Measurements from ENCODE around the gene MAP7D1.
"Not testable (repeated sequence)": the region's sequence is repeated elsewhere in the genome, so short reads cannot be mapped to it uniquely, and the experiment has no call there.

The MAP7D1 gene

DNA sequence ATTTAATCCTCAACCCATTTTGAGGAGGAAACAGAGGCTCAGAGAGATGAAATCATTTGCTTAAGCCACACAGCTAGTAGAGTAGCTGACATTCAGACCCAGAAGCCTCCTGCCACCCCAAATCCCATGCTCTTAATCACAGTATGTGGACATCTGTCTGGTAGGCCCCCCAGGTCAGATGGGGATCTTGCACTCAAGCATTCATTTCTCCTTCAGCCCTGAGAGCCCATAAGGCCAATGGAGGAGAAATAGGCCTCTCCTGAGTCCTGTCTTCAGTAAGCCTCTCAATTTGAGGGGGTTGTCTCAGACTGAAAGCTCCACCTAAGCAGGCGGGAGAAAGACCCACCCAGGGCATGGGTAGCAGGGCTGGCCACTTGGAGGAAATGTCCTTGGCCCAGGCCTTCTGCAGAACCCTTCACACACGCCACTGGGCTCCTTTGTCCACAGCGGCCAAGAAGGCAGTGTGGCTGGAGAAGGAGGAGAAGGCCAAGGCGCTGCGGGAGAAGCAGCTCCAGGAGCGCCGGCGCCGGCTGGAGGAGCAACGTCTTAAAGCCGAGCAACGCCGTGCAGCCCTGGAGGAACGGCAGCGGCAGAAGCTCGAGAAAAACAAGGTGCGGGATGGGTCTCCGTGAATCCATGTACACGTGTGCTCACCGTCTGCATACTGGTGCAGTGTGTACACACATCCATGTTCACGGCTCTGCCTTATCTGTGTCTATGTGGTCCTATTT, 16.2 kb downstream of the MAP7D1 start:
- DNase-seq: no peak

DNA sequence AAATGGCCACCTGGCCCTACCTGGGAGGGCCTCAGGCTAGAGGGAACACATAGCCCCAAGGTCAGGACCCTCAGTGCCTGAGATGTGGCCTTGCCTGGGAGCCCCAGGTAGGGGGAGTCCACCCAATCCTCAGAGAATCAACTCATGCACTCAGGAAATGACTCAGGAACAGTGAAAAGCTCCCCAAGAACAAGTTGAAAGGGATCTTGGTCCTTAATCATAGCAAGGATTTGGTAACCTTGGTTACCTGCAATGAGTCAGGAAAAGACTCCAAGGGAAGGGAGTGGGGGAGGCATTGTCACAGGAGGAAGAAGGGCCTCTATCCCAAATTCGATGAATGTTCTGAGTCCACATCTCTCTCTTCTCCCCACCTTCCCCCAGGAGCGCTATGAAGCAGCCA, 17.0 kb downstream of the MAP7D1 start:
- DNase-seq: no peak

DNA sequence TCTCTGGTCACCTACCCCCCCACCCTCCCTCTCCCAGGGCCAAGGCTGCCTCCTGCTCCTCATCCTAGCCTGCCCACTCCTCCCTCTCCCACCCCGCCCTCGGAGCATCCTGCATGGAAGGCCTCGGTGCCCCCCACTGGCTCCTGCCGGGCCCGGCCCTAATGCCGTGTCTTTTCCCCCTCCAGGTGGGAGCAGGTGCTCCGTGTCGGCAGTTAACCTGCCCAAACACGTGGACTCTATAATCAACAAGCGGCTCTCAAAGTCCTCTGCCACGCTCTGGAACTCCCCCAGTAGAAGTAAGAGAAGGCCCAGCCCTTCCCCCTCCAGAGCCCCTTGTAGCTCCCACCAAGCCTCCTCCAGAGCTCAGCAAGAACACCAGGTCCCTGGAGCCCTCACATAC, 18.8 kb downstream of the MAP7D1 start:
- peak; percentile 65 for DNase-seq

DNA sequence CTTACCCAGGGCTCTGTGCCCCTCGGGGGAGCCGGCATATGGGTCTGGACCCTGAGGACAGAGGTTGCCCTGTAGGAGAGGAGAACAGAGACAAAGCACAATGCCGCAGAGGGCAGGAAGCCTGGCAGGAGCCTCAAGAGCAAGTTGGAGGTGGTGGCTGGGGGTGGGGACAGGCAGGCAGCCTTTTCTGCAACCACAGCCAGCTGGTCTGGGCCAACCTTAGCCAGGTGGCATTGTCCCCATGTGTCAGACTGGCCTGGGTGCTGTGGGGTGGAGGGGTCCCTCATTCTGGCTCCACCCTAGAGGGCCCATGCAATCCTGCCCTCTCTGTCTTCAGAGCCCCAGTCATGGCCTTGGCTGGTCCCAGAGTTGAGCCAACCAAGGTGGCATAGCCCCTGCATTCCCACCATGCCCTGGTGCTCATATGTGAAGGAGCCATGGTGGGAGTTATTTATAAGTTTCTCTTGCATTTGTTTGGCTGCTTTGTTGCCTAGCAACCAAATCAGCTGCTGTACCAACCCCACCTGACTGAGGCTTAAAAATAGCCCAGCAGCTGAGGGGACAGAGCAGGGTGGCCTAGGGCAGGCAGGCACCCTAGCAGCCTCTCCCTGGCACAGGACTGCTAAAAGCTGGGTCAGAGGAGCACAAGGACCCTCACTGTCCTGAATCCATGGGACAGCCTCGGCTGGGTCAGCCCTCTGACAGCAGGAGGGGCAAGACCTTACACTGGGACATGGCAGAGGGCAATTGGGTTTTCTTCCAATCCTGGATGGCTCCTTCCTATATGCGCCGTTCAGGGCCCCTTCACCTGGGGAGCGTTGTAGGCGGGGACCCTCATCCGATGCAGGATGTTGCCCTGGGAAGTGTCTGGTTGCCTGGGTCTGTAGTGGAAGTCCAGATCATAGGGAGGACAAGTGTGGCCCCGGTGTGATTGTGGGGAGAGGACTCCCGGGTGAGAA, 19.5 kb downstream of the MAP7D1 start:
- peak; percentile 41 for DNase-seq

DNA sequence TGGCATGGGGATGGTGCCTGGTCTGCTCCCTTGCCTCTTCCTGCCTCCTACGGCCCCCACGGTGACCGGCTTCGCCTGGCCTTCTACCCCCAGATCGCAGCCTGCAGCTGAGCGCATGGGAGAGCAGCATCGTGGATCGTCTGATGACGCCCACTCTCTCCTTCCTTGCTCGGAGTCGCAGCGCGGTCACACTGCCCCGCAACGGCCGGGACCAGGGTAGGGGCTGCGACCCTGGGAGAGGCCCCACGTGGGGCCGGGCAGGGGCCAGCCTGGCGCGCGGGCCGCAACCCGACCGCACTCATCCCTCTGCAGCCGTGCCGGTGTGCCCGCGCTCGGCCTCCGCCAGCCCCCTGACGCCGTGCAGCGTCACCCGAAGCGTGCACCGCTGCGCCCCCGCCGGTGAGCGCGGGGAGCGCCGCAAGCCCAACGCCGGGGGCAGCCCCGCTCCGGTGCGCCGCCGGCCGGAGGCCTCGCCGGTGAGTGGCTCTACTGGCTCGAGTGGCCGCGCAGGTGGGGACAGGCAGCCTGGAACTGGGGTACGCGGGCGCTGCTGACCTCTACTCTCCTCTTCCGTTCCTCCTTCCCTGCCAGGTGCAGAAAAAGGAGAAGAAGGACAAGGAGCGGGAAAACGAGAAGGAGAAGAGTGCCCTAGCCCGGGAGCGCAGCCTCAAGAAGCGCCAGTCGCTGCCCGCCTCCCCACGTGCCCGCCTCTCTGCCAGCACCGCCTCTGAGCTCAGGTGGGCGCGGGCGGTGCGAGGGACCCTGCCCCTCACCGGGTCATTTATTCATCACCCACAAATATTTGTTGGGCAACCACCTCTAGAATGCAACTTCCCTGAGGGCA, 20.4 kb downstream of the MAP7D1 start:
- DNase-seq: no peak

DNA sequence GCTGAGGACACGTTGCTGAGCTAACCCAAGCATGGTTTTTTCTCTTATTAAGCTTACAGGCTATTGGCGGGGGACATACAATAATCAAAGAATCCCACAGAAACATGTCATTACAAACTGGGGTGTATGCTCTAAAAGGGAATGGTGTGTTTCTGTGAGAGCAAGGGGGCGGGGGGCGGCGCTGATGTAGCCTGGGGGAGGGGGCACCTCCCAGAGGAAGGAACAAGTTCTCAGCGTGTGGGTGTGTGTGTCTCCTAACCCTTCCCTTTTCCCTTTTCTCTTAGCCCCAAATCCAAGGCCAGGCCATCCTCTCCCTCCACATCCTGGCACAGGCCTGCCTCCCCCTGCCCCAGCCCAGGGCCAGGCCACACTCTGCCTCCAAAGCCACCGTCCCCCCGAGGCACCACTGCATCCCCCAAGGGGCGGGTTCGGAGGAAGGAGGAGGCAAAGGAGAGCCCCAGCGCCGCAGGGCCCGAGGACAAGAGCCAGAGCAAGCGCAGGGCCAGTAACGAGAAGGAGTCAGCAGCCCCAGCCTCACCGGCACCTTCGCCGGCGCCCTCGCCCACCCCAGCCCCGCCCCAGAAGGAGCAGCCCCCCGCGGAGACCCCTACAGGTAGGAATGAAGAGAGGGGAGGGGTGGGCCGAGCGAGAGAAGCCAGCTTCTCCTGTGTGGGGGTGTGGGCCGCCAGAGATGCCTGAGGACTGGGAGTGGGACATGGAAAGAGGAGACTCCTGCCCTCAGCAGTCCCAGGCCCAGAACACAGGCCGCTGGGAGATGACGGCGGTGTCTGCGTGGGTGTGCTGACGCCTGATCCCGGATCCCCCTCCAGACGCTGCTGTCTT, 21.9 kb downstream of the MAP7D1 start:
- no peak for DNase-seq

DNA sequence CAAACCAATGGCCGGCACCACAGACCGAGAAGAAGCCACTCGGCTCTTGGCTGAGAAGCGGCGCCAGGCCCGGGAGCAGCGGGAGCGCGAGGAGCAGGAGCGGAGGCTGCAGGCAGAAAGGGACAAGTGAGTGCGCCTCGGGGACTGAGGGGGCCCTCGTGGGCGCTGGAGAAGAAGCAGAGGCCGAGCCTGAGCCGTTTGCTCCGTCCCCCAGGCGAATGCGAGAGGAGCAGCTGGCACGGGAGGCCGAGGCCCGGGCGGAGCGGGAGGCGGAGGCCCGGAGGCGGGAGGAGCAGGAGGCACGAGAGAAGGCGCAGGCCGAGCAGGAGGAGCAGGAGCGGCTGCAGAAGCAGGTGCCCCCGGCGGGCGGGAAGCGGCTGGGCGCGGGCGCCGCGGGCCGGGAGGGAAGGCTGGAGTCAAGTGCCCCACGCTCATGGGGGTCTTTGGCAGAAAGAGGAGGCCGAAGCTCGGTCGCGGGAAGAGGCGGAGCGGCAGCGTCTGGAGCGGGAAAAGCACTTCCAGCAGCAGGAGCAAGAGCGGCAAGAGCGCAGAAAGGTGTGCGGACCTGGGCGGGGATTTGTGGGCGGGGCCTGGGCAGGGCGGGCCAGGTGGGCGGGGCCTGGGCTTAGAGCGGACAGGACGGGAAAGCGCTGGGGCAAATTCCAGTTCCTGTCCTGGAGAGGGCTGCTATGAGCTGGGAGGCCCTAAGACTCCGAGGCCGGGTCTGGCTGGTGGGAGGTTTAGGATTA, 22.7 kb downstream of the MAP7D1 start:
- no peak for DNase-seq

DNA sequence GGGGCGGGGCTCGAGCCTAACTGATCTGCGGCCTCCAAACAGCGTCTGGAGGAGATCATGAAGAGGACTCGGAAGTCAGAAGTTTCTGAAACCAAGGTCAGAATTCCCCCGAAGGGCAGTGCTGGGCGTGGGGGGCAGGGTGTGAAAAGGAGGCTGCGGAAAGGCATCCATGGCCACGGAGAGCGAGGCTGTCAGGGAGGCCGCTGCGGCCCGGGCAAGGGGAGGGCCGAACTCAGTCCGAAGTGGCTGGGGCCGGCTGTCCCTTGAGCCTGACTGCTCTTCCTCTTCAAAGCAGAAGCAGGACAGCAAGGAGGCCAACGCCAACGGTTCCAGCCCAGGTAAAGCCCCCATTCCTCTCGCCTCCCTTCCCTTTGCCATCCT, 23.2 kb downstream of the MAP7D1 start:
- no peak for DNase-seq

DNA sequence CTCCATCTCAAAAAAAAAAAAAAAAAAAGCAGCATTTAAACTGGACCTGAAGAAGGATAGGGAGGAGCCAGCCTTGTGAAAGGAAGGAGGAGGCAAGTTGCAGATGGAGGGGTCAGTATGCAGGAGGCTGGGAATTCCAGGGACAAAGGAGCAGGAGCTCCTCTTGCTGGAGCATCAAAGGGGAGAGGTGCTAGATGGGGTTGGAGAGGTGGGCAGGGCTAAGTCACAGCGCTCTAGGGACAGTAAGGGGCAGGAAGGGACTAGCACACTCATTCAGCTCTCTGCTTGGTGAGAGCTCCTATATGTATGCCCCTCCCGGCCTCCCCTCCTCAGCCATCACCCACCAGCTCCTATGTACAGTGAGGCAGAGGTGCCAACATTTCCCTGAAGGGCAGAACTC, 26.8 kb downstream of the MAP7D1 start:
- peak; percentile 60 for DNase-seq

DNA sequence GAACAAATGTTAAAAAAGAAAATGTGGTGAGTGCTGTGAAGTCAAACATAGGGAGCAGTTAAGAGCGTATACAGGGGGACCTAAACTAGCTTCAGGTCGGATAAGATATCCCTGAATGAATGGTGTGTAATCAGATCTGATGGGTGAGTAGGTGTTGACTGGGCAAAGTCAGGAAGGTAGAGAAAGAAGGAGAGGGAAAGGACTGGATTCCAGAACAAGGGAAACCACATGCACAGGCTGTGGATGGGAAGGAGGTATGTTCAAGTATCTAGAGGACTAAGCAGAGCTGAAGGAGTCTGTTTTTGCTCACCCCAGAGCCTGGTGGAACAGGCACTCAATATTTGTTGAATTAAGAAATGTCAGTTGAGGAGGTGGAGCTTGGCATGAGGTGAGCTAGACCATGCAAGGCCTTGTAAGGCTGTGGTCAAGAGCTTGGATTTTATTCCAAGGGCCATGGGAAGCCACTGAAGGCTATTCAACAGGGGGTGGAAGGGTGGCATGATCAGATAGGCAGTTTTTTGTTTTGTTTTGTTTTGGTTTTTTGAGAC, 27.4 kb downstream of the MAP7D1 start:
- DNase-seq: no peak

DNA sequence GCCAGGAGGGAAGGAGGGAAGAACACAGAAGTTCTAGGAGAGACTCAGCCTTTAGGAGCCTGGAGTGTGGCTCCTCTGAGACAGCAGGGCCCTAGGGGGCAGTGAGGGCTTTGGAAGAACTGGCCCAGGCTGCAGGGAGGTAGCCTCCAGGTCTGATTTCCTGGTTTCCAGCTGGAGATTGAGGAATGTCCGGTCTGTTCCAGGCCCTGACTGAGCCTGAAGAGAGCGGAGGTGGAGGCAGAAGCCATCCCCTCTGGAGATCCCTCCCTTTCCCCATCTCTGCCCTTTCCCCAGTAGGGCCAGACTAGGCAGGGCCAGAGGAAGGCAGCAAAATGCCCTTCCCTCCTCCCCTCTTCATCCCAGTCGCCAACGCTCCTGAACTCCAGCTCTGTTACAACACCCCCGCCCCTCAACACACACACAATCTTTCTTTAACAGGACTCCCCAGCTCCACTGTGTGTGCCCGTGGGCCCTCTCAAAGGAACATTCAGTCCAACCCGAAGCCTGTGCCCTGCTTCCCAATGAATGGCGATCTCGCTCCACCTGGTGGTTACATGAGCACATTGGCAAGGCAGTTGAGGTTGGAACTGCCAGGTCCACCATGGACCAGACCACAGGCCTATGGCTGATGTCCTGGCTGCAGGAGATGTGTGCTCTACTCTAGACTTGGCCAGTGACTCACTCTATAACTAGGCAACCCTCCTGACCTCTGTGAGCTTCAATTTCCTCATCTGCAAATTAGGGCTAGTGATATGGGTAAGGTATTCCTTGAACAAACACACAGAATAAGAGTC, 32.0 kb downstream of the MAP7D1 start:
- peak; percentile 86 for DNase-seq

DNA sequence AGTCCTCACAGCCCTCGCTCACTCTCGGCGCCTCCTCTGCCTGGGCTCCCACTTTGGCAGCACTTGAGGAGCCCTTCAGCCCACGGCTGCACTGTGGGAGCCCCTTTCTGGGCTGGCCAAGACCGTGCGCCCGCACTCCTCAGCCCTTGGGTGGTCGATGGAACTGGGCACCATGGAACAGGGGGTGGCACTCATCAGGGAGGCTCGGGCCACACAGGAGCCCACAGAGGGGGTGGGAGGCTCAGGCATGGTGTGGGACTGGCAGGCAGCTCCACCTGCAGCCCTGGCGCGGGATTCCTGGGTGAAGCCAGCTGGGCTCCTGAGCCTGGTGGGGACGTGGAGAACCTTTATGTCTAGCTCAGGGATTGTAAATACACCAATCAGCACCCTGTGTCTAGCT, 40.8 kb downstream of the MAP7D1 start:
- DNase-seq: not testable (repeated sequence)

DNA sequence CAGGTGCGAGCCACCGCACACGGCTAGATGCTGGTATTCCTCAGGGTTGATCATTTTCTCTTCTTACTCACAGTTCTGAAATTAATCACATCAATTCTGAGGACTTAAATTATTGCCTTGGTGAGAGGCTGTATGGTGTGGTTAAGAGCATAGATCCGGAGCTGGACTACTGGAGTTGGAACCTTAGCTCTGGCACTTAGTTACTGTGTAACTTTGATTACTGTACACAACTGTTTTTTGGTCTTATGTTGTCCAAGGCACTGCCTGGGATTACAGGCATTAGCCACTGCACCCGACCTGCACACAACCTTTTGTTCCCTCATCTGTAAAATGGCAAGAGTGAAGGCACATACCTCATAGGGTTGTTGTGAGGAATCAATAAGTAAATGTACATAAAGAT, 42.7 kb downstream of the MAP7D1 start:
- DNase-seq: no peak

DNA sequence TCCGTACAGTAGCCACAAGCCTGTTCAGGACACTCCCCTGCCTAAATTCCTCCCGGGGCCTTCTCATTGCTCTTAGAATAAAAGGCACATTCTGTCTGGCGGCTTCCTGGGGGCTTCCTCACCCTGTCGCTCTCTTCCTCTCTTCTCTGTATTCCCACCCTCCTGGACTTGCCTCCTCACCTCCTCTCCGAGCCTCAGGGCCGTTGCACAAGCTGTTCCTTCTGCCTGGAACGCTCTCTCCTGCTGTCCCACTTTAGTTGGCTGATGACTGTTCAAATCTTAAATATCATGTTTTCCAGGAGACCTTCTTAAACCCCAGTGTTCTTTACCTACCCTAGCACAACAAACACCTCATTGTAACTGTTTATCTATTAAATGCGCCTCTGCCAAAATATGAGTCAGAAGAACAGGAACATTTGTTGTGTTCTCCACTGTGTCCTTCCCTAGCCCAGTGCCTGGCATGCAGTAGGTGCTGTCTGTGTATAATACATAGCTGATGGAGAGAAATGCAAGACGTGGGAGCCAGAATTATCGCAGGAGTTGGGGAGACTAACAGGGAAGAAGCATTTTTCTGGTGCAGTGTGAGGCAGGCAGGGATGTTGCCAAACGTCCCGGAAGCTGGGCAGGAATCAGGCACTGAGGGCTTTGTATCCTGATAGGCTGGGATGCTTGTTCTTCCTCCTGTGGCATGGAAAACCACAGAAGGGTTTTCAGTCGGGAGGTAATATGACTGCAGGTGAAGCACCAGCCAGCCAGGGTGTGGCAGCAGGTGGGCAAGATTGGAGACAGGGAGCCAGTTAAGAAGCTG, 44.2 kb downstream of the MAP7D1 start:
- no peak for DNase-seq

DNA sequence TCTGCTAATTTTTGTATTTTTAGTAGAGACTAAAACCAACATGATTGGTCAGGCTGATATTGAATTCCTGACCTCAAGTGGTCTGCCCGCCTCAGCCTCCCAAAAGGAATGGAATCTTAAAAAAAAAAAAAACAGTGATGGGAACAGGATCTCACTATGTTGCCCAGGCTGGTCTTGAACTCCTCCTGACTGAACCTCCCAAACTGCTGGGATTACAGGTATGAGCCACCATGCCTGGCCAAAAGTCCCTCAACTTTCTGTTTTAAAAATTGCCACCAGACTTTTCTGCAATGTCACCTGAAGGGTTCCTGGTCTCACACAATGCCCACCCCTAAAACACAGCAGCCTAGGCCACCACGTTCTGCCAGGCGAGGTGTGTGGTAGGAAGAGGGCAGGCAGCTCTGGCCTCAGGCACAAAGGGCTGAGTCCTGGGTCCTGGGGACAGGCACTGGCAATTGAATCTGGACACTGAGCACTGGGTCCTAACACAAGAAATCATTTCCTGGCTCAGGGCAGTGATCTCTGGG, 47.1 kb downstream of the MAP7D1 start:
- no peak for DNase-seq

DNA sequence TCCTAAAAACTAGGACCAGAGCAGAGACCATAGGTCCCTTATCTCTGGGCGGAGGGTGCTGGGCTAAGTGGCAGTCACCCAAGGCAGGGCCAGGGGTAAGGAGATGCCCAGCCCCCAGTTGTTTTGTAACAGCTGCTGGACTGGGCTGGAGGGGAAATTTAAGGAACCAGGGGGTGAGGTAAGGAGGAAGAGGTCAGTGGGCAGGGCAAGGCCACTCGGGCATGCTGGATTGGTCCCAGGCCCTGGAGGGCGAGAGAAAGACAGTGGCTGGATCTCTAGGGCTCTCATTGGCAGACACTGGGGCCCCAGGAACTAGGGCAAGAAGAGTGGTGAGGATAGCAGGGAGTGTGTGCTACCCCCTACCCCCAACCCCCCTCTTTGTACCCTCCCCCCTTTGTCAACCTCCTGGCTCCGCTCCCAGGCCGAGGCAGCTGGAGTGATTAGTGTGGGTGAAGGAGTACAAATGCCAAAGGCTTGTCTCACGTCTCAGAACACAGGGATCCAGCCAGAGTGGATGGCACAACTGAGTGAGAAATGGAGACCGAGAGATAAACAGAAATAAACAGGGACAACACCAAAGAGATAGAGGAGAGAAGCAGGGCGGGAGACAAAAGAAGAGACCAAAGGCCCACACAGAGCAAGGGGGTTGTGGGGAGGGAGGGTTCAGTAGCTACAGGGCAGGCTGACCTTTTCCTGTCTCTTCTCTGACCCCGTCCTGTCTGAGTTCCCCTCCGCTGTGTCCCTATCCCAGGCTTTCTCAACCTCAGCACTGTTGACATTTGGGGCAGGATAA, 47.8 kb downstream of the MAP7D1 start:
- no peak for DNase-seq

DNA sequence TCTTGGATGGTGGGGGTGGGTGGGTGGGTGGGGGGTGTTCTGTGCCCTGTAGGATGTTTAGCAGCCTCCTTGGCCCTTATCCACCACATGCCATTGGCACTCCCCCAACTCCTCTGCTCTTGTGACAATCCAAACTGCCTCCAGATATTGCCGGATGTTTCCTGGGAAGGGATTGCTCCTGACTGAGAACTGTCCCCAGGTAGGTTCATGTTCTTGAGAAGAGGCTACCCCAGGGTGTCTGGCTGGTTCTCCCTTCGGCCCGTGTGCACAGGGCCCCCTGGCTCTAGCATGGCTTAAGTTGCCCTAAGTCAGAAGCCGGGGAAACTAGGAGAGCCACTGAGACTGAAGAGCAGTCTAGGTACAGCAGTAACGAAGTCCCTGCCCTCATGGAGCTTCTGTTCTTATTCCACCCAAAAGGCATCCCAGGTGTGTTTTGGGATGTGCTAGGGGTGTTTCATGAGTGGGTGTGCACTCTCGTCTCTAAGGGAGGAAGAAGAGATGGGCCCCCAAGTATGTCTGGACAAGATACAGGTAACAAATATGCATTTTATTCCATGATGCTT, 48.5 kb downstream of the MAP7D1 start:
- no peak for DNase-seq

DNA sequence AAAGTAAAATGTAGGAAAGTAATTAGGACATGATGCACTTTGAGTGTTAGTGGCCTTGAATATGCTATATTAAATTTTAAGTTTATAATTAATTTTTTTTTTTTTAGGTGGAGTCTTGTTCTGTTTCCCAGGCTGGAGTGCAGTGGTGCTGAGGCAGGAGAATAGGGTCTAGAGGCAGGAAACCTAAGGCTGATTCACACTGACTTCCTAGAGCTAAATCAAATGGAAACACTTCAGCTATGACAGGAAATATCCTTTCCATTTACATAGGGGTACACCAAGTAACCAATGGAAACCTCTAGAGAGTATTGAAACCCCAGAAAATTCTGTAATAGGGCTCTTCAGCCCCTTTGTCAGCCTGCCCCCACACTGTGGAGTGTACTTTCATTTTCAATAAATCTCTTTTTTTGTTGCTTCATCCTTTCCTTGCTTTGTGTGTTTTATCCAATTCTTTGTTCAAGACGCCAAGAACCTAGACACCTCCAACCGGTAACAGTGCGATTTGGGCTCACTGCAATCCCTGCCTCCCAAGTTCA, 50.4 kb downstream of the MAP7D1 start:
- no peak for DNase-seq
